ENCODE measurements around the gene DDIT4.

- TF ChIP-seq TCF12 (IDR thresholded peaks at IDR 0.05; ENCODE audit: low read depth, low read length) (no peak), ZNF274 (IDR thresholded peaks at IDR 0.05; ENCODE audit: borderline replicate concordance, extremely low read depth, low read length) (no peak), KDM5A (IDR thresholded peaks at IDR 0.05; ENCODE audit: low read length) (no peak), SIRT6 (IDR thresholded peaks at IDR 0.05; ENCODE audit: low read length) (no peak), HDAC6 (IDR thresholded peaks at IDR 0.05; ENCODE audit: low read depth, low read length) (no peak), EGR1 (IDR thresholded peaks at IDR 0.05; ENCODE audit: borderline replicate concordance, low read depth, low read length) (no peak), HDAC2 (IDR thresholded peaks at IDR 0.05; ENCODE audit: borderline replicate concordance in 1 of 2, low read depth in 2 of 2, low read length in 2 of 2) (no peak)
- TF ChIP-seq, protein P1, sequence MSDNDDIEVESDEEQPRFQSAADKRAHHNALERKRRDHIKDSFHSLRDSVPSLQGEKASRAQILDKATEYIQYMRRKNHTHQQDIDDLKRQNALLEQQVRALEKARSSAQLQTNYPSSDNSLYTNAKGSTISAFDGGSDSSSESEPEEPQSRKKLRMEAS (IDR thresholded peaks at IDR 0.05), result no peak
- TF ChIP-seq, protein P2, sequence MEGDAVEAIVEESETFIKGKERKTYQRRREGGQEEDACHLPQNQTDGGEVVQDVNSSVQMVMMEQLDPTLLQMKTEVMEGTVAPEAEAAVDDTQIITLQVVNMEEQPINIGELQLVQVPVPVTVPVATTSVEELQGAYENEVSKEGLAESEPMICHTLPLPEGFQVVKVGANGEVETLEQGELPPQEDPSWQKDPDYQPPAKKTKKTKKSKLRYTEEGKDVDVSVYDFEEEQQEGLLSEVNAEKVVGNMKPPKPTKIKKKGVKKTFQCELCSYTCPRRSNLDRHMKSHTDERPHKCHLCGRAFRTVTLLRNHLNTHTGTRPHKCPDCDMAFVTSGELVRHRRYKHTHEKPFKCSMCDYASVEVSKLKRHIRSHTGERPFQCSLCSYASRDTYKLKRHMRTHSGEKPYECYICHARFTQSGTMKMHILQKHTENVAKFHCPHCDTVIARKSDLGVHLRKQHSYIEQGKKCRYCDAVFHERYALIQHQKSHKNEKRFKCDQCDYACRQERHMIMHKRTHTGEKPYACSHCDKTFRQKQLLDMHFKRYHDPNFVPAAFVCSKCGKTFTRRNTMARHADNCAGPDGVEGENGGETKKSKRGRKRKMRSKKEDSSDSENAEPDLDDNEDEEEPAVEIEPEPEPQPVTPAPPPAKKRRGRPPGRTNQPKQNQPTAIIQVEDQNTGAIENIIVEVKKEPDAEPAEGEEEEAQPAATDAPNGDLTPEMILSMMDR (IDR thresholded peaks at IDR 0.05; ENCODE audit: control extremely low read depth in 1 of 3, insufficient read depth in 1 of 3, low read depth in 1 of 3, low read length in 3 of 3), result no peak
These were observed 29.9 kb downstream of the DDIT4 start for GRCh38 chr10:72303424-72304128.

All from H1 (cell line).